WTC11 (cell line): ENCODE data around the gene MLEC. TPM values are rescaled to one million over a fixed set of nuclear protein-coding genes. Genes with fewer than 3 reads are reported as not detected.

Experiments used
- ATAC-seq: fragments of 200-7000 bp; cut with Tn5 transposase; 2 replicates; pipeline ENCODE4 v1.10.0; 2021; ENCODE audit warnings: mild to moderate bottlenecking, moderate library complexity
- CTCF ChIA-PET: fragments of 300-600 bp; sonication (Branson Sonifier 250); formaldehyde crosslinking; loops from one replicate; lab custom pipeline; 2021; ENCODE audit warnings: antibody characterized with exemption; lab: Charles Lee
- POLR2A ChIA-PET: fragments of 350-600 bp; sonication (Branson Sonifier 250); formaldehyde crosslinking; loops from one replicate; lab custom pipeline; 2021; ENCODE audit warnings: antibody characterized with exemption; lab: Charles Lee
- DNase-seq: peaks from one replicate; pipeline ENCODE4 v3.0.0; 2021; ENCODE audit warnings: low spot score
- H3K27ac Mint-ChIP-seq: 2 replicates; pipeline ENCODE4 v1.8.0; 2021; ENCODE audit warnings: mixed read lengths
- H3K27me3 Mint-ChIP-seq: 2 replicates; pipeline ENCODE4 v1.8.0; 2021; ENCODE audit warnings: low read depth, mild to moderate bottlenecking, moderate library complexity, mixed read lengths
- H3K36me3 Mint-ChIP-seq: 2 replicates; pipeline ENCODE4 v1.8.0; 2021; ENCODE audit warnings: mixed read lengths
- H3K4me1 Mint-ChIP-seq: 2 replicates; pipeline ENCODE4 v1.8.0; 2022; ENCODE audit warnings: mixed read lengths
- H3K4me3 Mint-ChIP-seq: 2 replicates; pipeline ENCODE4 v1.8.0; 2021; ENCODE audit warnings: mild to moderate bottlenecking, moderate library complexity, mixed read lengths
- H3K9me3 Mint-ChIP-seq: 2 replicates; pipeline ENCODE4 v1.8.0; 2021; ENCODE audit warnings: mixed read lengths
- AFF4 ChIP-seq: sonication (generic); formaldehyde crosslinking; IDR thresholded peaks from 2 replicates; pipeline ENCODE4 v1.8.1; 2023; ENCODE audit warnings: mild to moderate bottlenecking, missing genetic modification reagents, borderline replicate concordance
- ARID4B ChIP-seq: sonication (generic); formaldehyde crosslinking; IDR thresholded peaks from 2 replicates; pipeline ENCODE4 v1.8.0; 2023; ENCODE audit warnings: missing genetic modification reagents, mild to moderate bottlenecking, borderline replicate concordance
- CREB1 ChIP-seq: sonication (generic); formaldehyde crosslinking; IDR thresholded peaks from 2 replicates; pipeline ENCODE4 v1.8.0; 2023; ENCODE audit warnings: mild to moderate bottlenecking, missing genetic modification reagents
- ERG ChIP-seq: fragments of 250-450 bp; sonication (Bioruptor Pico); IDR thresholded peaks from 2 replicates; pipeline ENCODE4 v1.8.0; 2021; ENCODE audit warnings: mild to moderate bottlenecking
- GABPB1 ChIP-seq: sonication (generic); formaldehyde crosslinking; IDR thresholded peaks from 2 replicates; pipeline ENCODE4 v1.8.1; 2023; ENCODE audit warnings: mild to moderate bottlenecking, missing genetic modification reagents
- HMGA2 ChIP-seq: fragments of 250-450 bp; sonication (Bioruptor Pico); IDR thresholded peaks from 2 replicates; pipeline ENCODE4 v1.4.0; 2021; ENCODE audit warnings: mild to moderate bottlenecking, moderate library complexity
- IRF1 ChIP-seq: sonication (generic); formaldehyde crosslinking; IDR thresholded peaks from 2 replicates; pipeline ENCODE4 v1.8.0; 2023; ENCODE audit warnings: missing genetic modification reagents
- JAZF1 ChIP-seq: fragments of 250-450 bp; sonication (Bioruptor Pico); IDR thresholded peaks from 2 replicates; pipeline ENCODE4 v1.9.0; 2021; ENCODE audit warnings: moderate library complexity, mild to moderate bottlenecking, inconsistent platforms
- JUN ChIP-seq: sonication (generic); formaldehyde crosslinking; IDR thresholded peaks from 2 replicates; pipeline ENCODE4 v1.8.0; 2023; ENCODE audit warnings: mild to moderate bottlenecking, missing genetic modification reagents
- NR3C1 ChIP-seq: sonication (generic); formaldehyde crosslinking; conservative IDR thresholded peaks from 2 replicates; pipeline ENCODE4 v1.8.1; 2023; ENCODE audit warnings: low read depth, mild to moderate bottlenecking, missing genetic modification reagents
- SMAD4 ChIP-seq: sonication (generic); formaldehyde crosslinking; IDR thresholded peaks from 2 replicates; pipeline ENCODE4 v1.8.0; 2022; ENCODE audit warnings: mild to moderate bottlenecking, missing genetic modification reagents
- SP1 ChIP-seq: sonication (generic); formaldehyde crosslinking; conservative IDR thresholded peaks from 2 replicates; pipeline ENCODE4 v1.8.1; 2022; ENCODE audit warnings: missing genetic modification reagents
- TEAD4 ChIP-seq: sonication (generic); formaldehyde crosslinking; IDR thresholded peaks from 2 replicates; pipeline ENCODE4 v1.8.0; 2022; ENCODE audit warnings: mild to moderate bottlenecking, missing genetic modification reagents
- TP53 ChIP-seq: sonication (generic); formaldehyde crosslinking; IDR thresholded peaks from 2 replicates; pipeline ENCODE4 v1.8.1; 2023; ENCODE audit warnings: mild to moderate bottlenecking, missing genetic modification reagents
- ZBTB43 ChIP-seq: sonication (generic); formaldehyde crosslinking; IDR thresholded peaks from 2 replicates; pipeline ENCODE4 v1.8.1; 2023; ENCODE audit warnings: mild to moderate bottlenecking, missing genetic modification reagents
- ZNF121 ChIP-seq: sonication (generic); formaldehyde crosslinking; IDR thresholded peaks from 2 replicates; pipeline ENCODE4 v1.8.0; 2023; ENCODE audit warnings: missing genetic modification reagents
- ZSCAN18 ChIP-seq: fragments of 250-450 bp; sonication (Bioruptor Pico); IDR thresholded peaks from 2 replicates; pipeline ENCODE4 v2.1.2; 2022; ENCODE audit warnings: mild to moderate bottlenecking, moderate library complexity
- total RNA-seq: library from RNA; stranded (reverse); gene quantifications from 3 replicates; pipeline ENCODE4 v1.2.3, GENCODE V29; 2021

Gene MLEC
- total RNA-seq, 1 experiment from 2014 or later: 278 TPM

GRCh38 chr12:120684523-120684932, 2.4 kb upstream of the MLEC start:
- Mint-ChIP-seq H3K9me3 (no peaks in the 10 kb centered on the region), H3K27ac (no peak overlapping the region), H3K4me1 (peaks cover 25% of the 10 kb centered on the region), H3K36me3 (no peaks in the 10 kb centered on the region), H3K27me3 (no peaks in the 10 kb centered on the region), H3K4me3 (no peak overlapping the region; the same call in 1 of the 2 replicates)
- ChIA-PET CTCF (interaction anchor here (0.5 to 2.9 kb wide), 2 partner anchors 35 to 66 kb away, joined by 3 to 14 read pairs; no protein-coding TSS in a partner anchor), POLR2A (no interaction called here)
- no peak for DNase-seq
- no peak for ATAC-seq
- no peak for TF ChIP-seq ERG (CRISPR knock-in tag)
- no peak for TF ChIP-seq JAZF1 (CRISPR knock-in tag)
- TF ChIP-seq NR3C1 (CRISPR knock-in tag): no peak
- TF ChIP-seq ZBTB43: no peak
- TF ChIP-seq HMGA2 (CRISPR knock-in tag): no peak
- no peak for TF ChIP-seq SMAD4 (CRISPR knock-in tag)
- no peak for TF ChIP-seq SP1 (CRISPR knock-in tag)
- TF ChIP-seq AFF4 (CRISPR knock-in tag): no peak
- TF ChIP-seq IRF1: no peak
- no peak for TF ChIP-seq JUN (CRISPR knock-in tag)
- TF ChIP-seq TEAD4 (CRISPR knock-in tag): no peak
- TF ChIP-seq ARID4B: no peak
- TF ChIP-seq ZNF121 (CRISPR knock-in tag): no peak
- TF ChIP-seq GABPB1 (CRISPR knock-in tag): no peak
- TF ChIP-seq CREB1: no peak
- no peak for TF ChIP-seq ZSCAN18
- no peak for TF ChIP-seq TP53 (CRISPR knock-in tag)
